IMR-90 (cell line): ENCODE measurements around the gene GLRA2. TPM values are rescaled to one million over a fixed set of nuclear protein-coding genes. Genes with fewer than 3 reads are reported as not detected.
A peak's percentile ranks its signal among the peaks of the same experiment; 100 is the strongest.

Experiments
- ATAC-seq: fragments of 200-7000 bp; cut with Tn5 transposase; 2 replicates; pipeline ENCODE4 v1.9.1; 2020; ENCODE audit warnings: low read depth, mild to moderate bottlenecking, moderate library complexity
- BruUV-seq: library from RNA; stranded (reverse); fragments of 400-500 nt; replicated peaks from 2 replicates; lab custom pipeline; 2021; lab: Mats Ljungman, UMichigan
- CTCF ChIA-PET: fragments of 300-600 bp; formaldehyde crosslinking; extraction: SDS; loops from one replicate; lab custom pipeline; 2021; ENCODE audit warnings: antibody characterized with exemption; lab: Yijun Ruan, JAX
- POLR2A ChIA-PET: fragments of 300-600 bp; sonication (Branson Sonifier 250); formaldehyde crosslinking; loops from one replicate; lab custom pipeline; 2022; ENCODE audit warnings: antibody characterized with exemption; ENCODE audit not compliant: unreplicated experiment; lab: Charles Lee
- DNase-seq: peaks from one replicate; pipeline ENCODE4 v3.0.0; 2013
- H2AFZ ChIP-seq: replicated peaks from 2 replicates; pipeline ENCODE3; 2013; ENCODE audit warnings: low read length, mild to moderate bottlenecking; ENCODE audit not compliant: poor library complexity
- H2AK5ac ChIP-seq: 2 replicates; pipeline ENCODE4 v1.6.1; 2013; ENCODE audit warnings: low read depth, low read length, inconsistent platforms
- H2AK9ac ChIP-seq: replicated peaks from 2 replicates; pipeline ENCODE3; 2013; ENCODE audit warnings: mild to moderate bottlenecking, low read depth, low read length, moderate library complexity; ENCODE audit not compliant: poor library complexity
- H2BK120ac ChIP-seq: 2 replicates; pipeline ENCODE4 v1.6.1; 2013; ENCODE audit warnings: low read depth, low read length, inconsistent platforms
- H2BK15ac ChIP-seq: 3 replicates; pipeline ENCODE4 v1.6.1; 2013; ENCODE audit warnings: low read depth, low read length, inconsistent platforms
- H2BK20ac ChIP-seq: 2 replicates; pipeline ENCODE4 v1.6.1; 2013; ENCODE audit warnings: low read depth, mild to moderate bottlenecking, inconsistent platforms, low read length, moderate library complexity
- H2BK5ac ChIP-seq: 2 replicates; pipeline ENCODE4 v1.6.1; 2013; ENCODE audit warnings: mild to moderate bottlenecking, low read depth, low read length, inconsistent platforms; ENCODE audit not compliant: poor library complexity, severe bottlenecking
- H3K14ac ChIP-seq: replicated peaks from 2 replicates; pipeline ENCODE4 v1.6.1; 2013; ENCODE audit warnings: low read depth, low read length, inconsistent platforms
- H3K18ac ChIP-seq: 2 replicates; pipeline ENCODE4 v1.6.1; 2013; ENCODE audit warnings: low read depth, low read length, control low read depth
- H3K23ac ChIP-seq: 2 replicates; pipeline ENCODE4 v1.6.1; 2013; ENCODE audit warnings: low read depth, low read length, inconsistent platforms
- H3K27ac ChIP-seq: 2 replicates; pipeline ENCODE4 v1.5.1; 2013; ENCODE audit warnings: mild to moderate bottlenecking, control low read depth, low read length; ENCODE audit not compliant: insufficient read depth
- H3K27me3 ChIP-seq: 2 replicates; pipeline ENCODE4 v1.6.1; 2013; ENCODE audit warnings: low read length; ENCODE audit not compliant: control insufficient read depth, insufficient read depth
- H3K36me3 ChIP-seq: 2 replicates; pipeline ENCODE4 v1.6.1; 2013; ENCODE audit warnings: low read length, mixed read lengths; ENCODE audit not compliant: control insufficient read depth, insufficient read depth
- H3K4ac ChIP-seq: 2 replicates; pipeline ENCODE4 v1.6.1; 2013; ENCODE audit warnings: low read depth, low read length, inconsistent platforms
- H3K4me1 ChIP-seq: 2 replicates; pipeline ENCODE4 v1.6.1; 2013; ENCODE audit warnings: low read length, mixed read lengths; ENCODE audit not compliant: control insufficient read depth, insufficient read depth
- H3K4me2 ChIP-seq: 2 replicates; pipeline ENCODE4 v1.6.1; 2013; ENCODE audit warnings: low read depth, mild to moderate bottlenecking, control low read depth, low read length, moderate library complexity
- H3K4me3 ChIP-seq: 2 replicates; pipeline ENCODE4 v1.5.1; 2013; ENCODE audit warnings: low read depth, mild to moderate bottlenecking, control low read depth, low read length, moderate library complexity; ENCODE audit not compliant: insufficient read depth
- H3K56ac ChIP-seq: 2 replicates; pipeline ENCODE4 v1.6.1; 2013; ENCODE audit warnings: low read length, inconsistent platforms; ENCODE audit not compliant: insufficient read depth; ENCODE audit errors: extremely low read depth
- H3K79me1 ChIP-seq, 2 experiments: 2 replicates each; pipeline ENCODE4 v1.6.1; 2013; ENCODE audit warnings: low read length in 2 of 2, inconsistent platforms in 1 of 2, low read depth in 1 of 2
- H3K9ac ChIP-seq: 2 replicates; pipeline ENCODE4 v1.6.1; 2013; ENCODE audit warnings: low read depth, low read length, control low read depth
- H3K9me1 ChIP-seq: 2 replicates; pipeline ENCODE4 v1.6.1; 2013; ENCODE audit warnings: low read length, inconsistent platforms; ENCODE audit not compliant: insufficient read depth
- H3K9me3 ChIP-seq: 2 replicates; pipeline ENCODE4 v1.6.1; 2013; ENCODE audit warnings: low read length; ENCODE audit not compliant: control insufficient read depth, insufficient read depth
- H4K20me1 ChIP-seq: 2 replicates; pipeline ENCODE4 v1.6.1; 2013; ENCODE audit warnings: low read length, inconsistent platforms; ENCODE audit not compliant: insufficient read depth
- H4K5ac ChIP-seq: 2 replicates; pipeline ENCODE4 v1.6.1; 2013; ENCODE audit warnings: mild to moderate bottlenecking, low read depth, low read length, control low read depth
- H4K8ac ChIP-seq, 2 experiments: 2 replicates each; pipeline ENCODE4 v1.6.1; 2013; ENCODE audit warnings: low read depth in 2 of 2, low read length in 2 of 2, control low read depth in 1 of 2, inconsistent platforms in 1 of 2
- H4K91ac ChIP-seq: 2 replicates; pipeline ENCODE4 v1.6.1; 2013; ENCODE audit warnings: low read depth, low read length, inconsistent platforms; ENCODE audit not compliant: insufficient read depth
- CEBPB ChIP-seq: IDR thresholded peaks from 2 replicates; pipeline ENCODE4 v1.6.1; 2012; ENCODE audit warnings: low read depth, low read length, improper control_type of control experiment
- CTCF ChIP-seq: conservative IDR thresholded peaks from 2 replicates; pipeline ENCODE4 v1.5.1; 2012; ENCODE audit warnings: mild to moderate bottlenecking, low read depth, low read length, improper control_type of control experiment
- ELK1 ChIP-seq: fragments of 150-350 bp; IDR thresholded peaks from 2 replicates; pipeline ENCODE4 v1.6.1; 2016; ENCODE audit warnings: low read depth, mild to moderate bottlenecking, low read length, moderate library complexity, borderline replicate concordance
- FOS ChIP-seq: fragments of 150-350 bp; IDR thresholded peaks from 2 replicates; pipeline ENCODE4 v1.6.1; 2016; ENCODE audit warnings: low read depth, low read length
- MAZ ChIP-seq: IDR thresholded peaks from 2 replicates; pipeline ENCODE4 v1.6.1; 2012; ENCODE audit warnings: low read depth, mild to moderate bottlenecking, low read length, improper control_type of control experiment, moderate library complexity, borderline replicate concordance
- whole genome bisulfite sequencing, 2 experiments: methylation state at CpG; one replicate each; pipeline versions ENCODE4 v1.1.5 to v1.1.7; 2013; ENCODE audit warnings: missing lambda C conversion rate in 2 of 2; ENCODE audit not compliant: insufficient read length in 1 of 2; ENCODE audit errors: extremely low coverage in 2 of 2; 5-methylcytosine and 5-hydroxymethylcytosine counted together
- dilution Hi-C: fragments of 300-500 bp; cut with HindIII; formaldehyde crosslinking; loops from one replicate; pipeline ENCODE4 v1.14.3; 2018; ENCODE audit warnings: low sequenced_read_pairs; ENCODE audit not compliant: unreplicated experiment
- in situ Hi-C: fragments of 300-500 bp; cut with MboI; formaldehyde crosslinking; loops from 3 replicates; pipeline ENCODE4 v1.14.3; 2019; ENCODE audit warnings: low sequenced_read_pairs, inconsistent platforms, mixed read lengths
- intact Hi-C: fragments of 100-400 bp; cut with micrococcal nuclease; formaldehyde crosslinking; loops from 2 replicates; pipeline ENCODE4 v1.10.0; 2022
- polyA plus RNA-seq, 3 experiments: library from polyadenylated mRNA; depleted of rRNA; stranded (reverse); fragments of >200 nt; gene quantifications; 2 replicates each; pipeline ENCODE4 v1.2.3, GENCODE V29; 2012; ENCODE audit warnings: low replicate concordance in 1 of 3
- total RNA-seq: library from RNA; depleted of rRNA; stranded (reverse); fragments of >200 nt; gene quantifications from 2 replicates; pipeline ENCODE4 v1.2.3, GENCODE V29; 2012

GLRA2 gene
- total and polyA plus RNA-seq, 2 of the 4 experiments (the other 2 are of a cell fraction): not detected

GRCh38 chrX:14673764-14674163, 144.4 kb downstream of the GLRA2 start:
- POLR2A ChIA-PET: no interaction called here
- H3K27me3 ChIP-seq: no peaks in the 10 kb centered on the region
- peaks cover 2% of the 10 kb centered on the region for H3K4me1 ChIP-seq
- H3K9me1 ChIP-seq: no peaks in the 10 kb centered on the region
- H3K14ac ChIP-seq: no peak overlapping the region
- ATAC-seq (peak; percentile 87), DNase-seq (peak; percentile 91)
- CTCF ChIA-PET: no interaction called here
- no peak overlapping the region for H2BK15ac ChIP-seq
- no peak overlapping the region for H2BK120ac ChIP-seq
- H3K79me1 ChIP-seq: no peaks in the 10 kb centered on the region
- no peak overlapping the region for H3K9ac ChIP-seq
- H3K4me2 ChIP-seq: peak overlapping the region; percentile 24; the same call in 1 of the 2 replicates
- H3K9me3 ChIP-seq: no peaks in the 10 kb centered on the region
- TF ChIP-seq FOS (peak; percentile 80), CTCF (no peak), MAZ (0 out of 2 replicates have a peak, but pooled peaks have one; percentile 12), CEBPB (peak; percentile 67), ELK1 (no peak)
- H4K8ac ChIP-seq: no peak overlapping the region
- H3K23ac ChIP-seq: no peak overlapping the region
- no peak overlapping the region for H2AK9ac ChIP-seq
- no peak overlapping the region for H2AK5ac ChIP-seq
- H2BK5ac ChIP-seq: no peak overlapping the region
- H3K4ac ChIP-seq: no peak overlapping the region
- peak overlapping the region; percentile 45 for H2AFZ ChIP-seq
- BruUV-seq: no TSS peak
- no peak overlapping the region for H3K56ac ChIP-seq
- intact Hi-C loops (no loop called here), in situ Hi-C loops (no loop called here), dilution Hi-C loops (no loop called here)
- no CpG with 5 or more reads among the region's 4 CpGs for WGBS, 2 experiments
- no peaks in the 10 kb centered on the region for H3K36me3 ChIP-seq
- no peak overlapping the region for H3K4me3 ChIP-seq
- H4K91ac ChIP-seq: no peak overlapping the region
- no peak overlapping the region for H4K5ac ChIP-seq
- H3K18ac ChIP-seq: no peak overlapping the region
- H2BK20ac ChIP-seq: no peak overlapping the region; the same call in 1 of the 2 replicates
- no peaks in the 10 kb centered on the region for H4K20me1 ChIP-seq
- H3K27ac ChIP-seq: no peak overlapping the region
